B cell (primary cell): Measurements from ENCODE around the gene VILL. TPM values are rescaled to one million over a fixed set of nuclear protein-coding genes. Genes with fewer than 3 reads are reported as not detected.

Experiments
- ATAC-seq: fragments of 200-7000 bp; cut with Tn5 transposase; one replicate; pipeline ENCODE4 v1.10.0; 2021; ENCODE audit warnings: low read depth, mild to moderate bottlenecking, moderate number of reproducible peaks, moderate library complexity
- CTCF ChIA-PET: fragments of 350-600 bp; sonication (Branson Sonifier 250); formaldehyde crosslinking; loops from one replicate; lab custom pipeline; 2021; ENCODE audit warnings: antibody characterized with exemption, inconsistent platforms; lab: Charles Lee
- POLR2A ChIA-PET: fragments of 350-600 bp; sonication (Branson Sonifier 250); formaldehyde crosslinking; loops from one replicate; lab custom pipeline; 2021; ENCODE audit warnings: antibody characterized with exemption; lab: Charles Lee
- DNase-seq: peaks from one replicate; pipeline ENCODE4 v3.0.0; 2013
- H2AFZ ChIP-seq: 2 replicates; pipeline ENCODE4 v1.6.1; 2012; ENCODE audit warnings: mild to moderate bottlenecking, low read depth, low read length; ENCODE audit not compliant: insufficient read depth, poor library complexity, severe bottlenecking
- H3K27ac ChIP-seq, 2 donors: 1 replicate in 1 of 2; 2 replicates in 1 of 2; pipeline ENCODE4 v1.5.1; 2012 to 2013; ENCODE audit warnings: low read length in 2 of 2, mild to moderate bottlenecking in 2 of 2, moderate library complexity in 1 of 2
- H3K27me3 ChIP-seq, 4 experiments: fragments of 200-600 bp in 1 of 4; sonication (generic) in 1 of 4; replicated peaks in 1 of 4; 1 replicate in 2 of 4; 2 replicates in 2 of 4; pipeline versions ENCODE4 v1.6.1 to v1.7.0; 2013 to 2016; ENCODE audit warnings: low read length in 3 of 4, mild to moderate bottlenecking in 2 of 4, mixed read lengths in 1 of 4, moderate library complexity in 1 of 4; ENCODE audit not compliant: insufficient read depth in 4 of 4, control insufficient read depth in 3 of 4; ENCODE audit errors: control extremely low read depth in 1 of 4
- H3K36me3 ChIP-seq, 2 experiments: replicated peaks in 1 of 2; 1 replicate in 1 of 2; 2 replicates in 1 of 2; pipeline versions ENCODE4 v1.6.1 to v1.7.1; 2013; ENCODE audit warnings: low read length in 1 of 2; ENCODE audit not compliant: insufficient read depth in 2 of 2, control insufficient read depth in 1 of 2; ENCODE audit errors: control extremely low read depth in 1 of 2, extremely low read depth in 1 of 2
- H3K4me1 ChIP-seq, 2 donors: fragments of 200-600 bp in 1 of 2; sonication (generic) in 1 of 2; 1 replicate in 1 of 2; 2 replicates in 1 of 2; pipeline versions ENCODE4 v1.5.1 to v1.6.1; 2013 to 2017; ENCODE audit warnings: low read length in 2 of 2; ENCODE audit not compliant: control insufficient read depth in 2 of 2, insufficient read depth in 2 of 2
- H3K4me2 ChIP-seq: replicated peaks from 2 replicates; pipeline ENCODE3; 2012; ENCODE audit warnings: mild to moderate bottlenecking, low read depth, low read length; ENCODE audit not compliant: poor library complexity, severe bottlenecking
- H3K4me3 ChIP-seq, 5 experiments: fragments of 200-600 bp in 1 of 5; sonication (generic) in 1 of 5; 1 replicate in 3 of 5; 2 replicates in 2 of 5; pipeline versions ENCODE4 v1.5.1 to v1.7.0; 2011 to 2016; ENCODE audit warnings: low read length in 4 of 5, mild to moderate bottlenecking in 4 of 5, low read depth in 2 of 5, control low read depth in 1 of 5, moderate library complexity in 1 of 5; ENCODE audit not compliant: insufficient read depth in 1 of 5; ENCODE audit errors: control extremely low read depth in 1 of 5, extremely low read depth in 1 of 5
- H3K79me2 ChIP-seq: fragments of 200-600 bp; sonication (generic); one replicate; pipeline ENCODE4 v1.6.0; 2016; ENCODE audit warnings: low read length; ENCODE audit not compliant: control insufficient read depth, insufficient read depth
- H3K9ac ChIP-seq: fragments of 200-600 bp; sonication (generic); 2 replicates; pipeline ENCODE4 v1.6.1; 2017; ENCODE audit warnings: mild to moderate bottlenecking, low read length, moderate library complexity
- H3K9me3 ChIP-seq, 3 donors: one replicate each; pipeline versions ENCODE4 v1.6.1 to v1.7.1; 2013; ENCODE audit warnings: low read length in 2 of 3; ENCODE audit not compliant: control insufficient read depth in 2 of 3, insufficient read depth in 1 of 3; ENCODE audit errors: control extremely low read depth in 1 of 3
- H4K20me1 ChIP-seq: 2 replicates; pipeline ENCODE4 v1.6.0; 2012; ENCODE audit warnings: mild to moderate bottlenecking, low read length; ENCODE audit not compliant: insufficient read depth, control insufficient read depth, poor library complexity, severe bottlenecking
- H3K27ac Mint-ChIP-seq: one replicate; pipeline ENCODE4 v1.8.0; 2021; ENCODE audit warnings: mixed read lengths
- H3K27me3 Mint-ChIP-seq: one replicate; pipeline ENCODE4 v1.8.0; 2021; ENCODE audit warnings: mixed read lengths
- H3K4me1 Mint-ChIP-seq: one replicate; pipeline ENCODE4 v1.8.0; 2021; ENCODE audit warnings: mixed read lengths
- H3K4me3 Mint-ChIP-seq: one replicate; pipeline ENCODE4 v1.8.0; 2021; ENCODE audit warnings: mixed read lengths
- H3K9me3 Mint-ChIP-seq: one replicate; pipeline ENCODE4 v1.8.0; 2022; ENCODE audit warnings: mixed read lengths; ENCODE audit not compliant: insufficient read depth
- EZH2 ChIP-seq: IDR thresholded peaks from 2 replicates; pipeline ENCODE4 v1.6.1; 2012; ENCODE audit warnings: borderline replicate concordance, low read depth, mild to moderate bottlenecking, moderate library complexity, low read length; ENCODE audit not compliant: insufficient read depth, poor library complexity, severe bottlenecking
- WGBS: methylation state at CpG from one replicate; pipeline ENCODE4 v1.1.5; 2013; ENCODE audit warnings: missing lambda C conversion rate; ENCODE audit not compliant: insufficient coverage; 5-methylcytosine and 5-hydroxymethylcytosine counted together
- intact Hi-C: fragments of 100-400 bp; cut with micrococcal nuclease; formaldehyde crosslinking; loops from one replicate; pipeline ENCODE4 v1.10.0; 2022
- polyA plus RNA-seq: library from polyadenylated mRNA; depleted of rRNA; stranded (reverse); fragments of >200 nt; gene quantifications from 2 replicates; pipeline ENCODE4 v1.2.3, GENCODE V29; 2012
- total RNA-seq, 2 donors: library from RNA; stranded (reverse); fragments of 120-200 nt in 1 of 2; gene quantifications; 1 replicate in 1 of 2; 2 replicates in 1 of 2; pipeline versions ENCODE4 v1.2.3 to v1.2.4, GENCODE V29; 2013 to 2022
- TF ChIP-seq, protein P1 (sequence below): fragments of 200-600 bp; IDR thresholded peaks from one replicate; pipeline ENCODE4 v1.8.0; 2022; ENCODE audit warnings: antibody characterized with exemption, mild to moderate bottlenecking

The VILL gene
- total and polyA plus RNA-seq, 2 donors (not counting 1 experiment from before 2014, with no cell fraction given), result 35.2 to 46.4 TPM

GRCh38 chr3:38000242-38000916, 9.8 kb downstream of the VILL start:
- Histone ChIP-seq H3K4me3 (no peak overlapping the region), H3K9ac (no peak overlapping the region), H3K9me3 (peaks cover 0 to 9% (median 0%) of the 10 kb centered on the region in 3 donors), H4K20me1 (no peaks in the 10 kb centered on the region), H2AFZ (no peak overlapping the region), H3K4me1 (peaks cover 13 to 25% of the 10 kb centered on the region in 2 donors), H3K36me3 (peaks cover 0 to 30% of the 10 kb centered on the region in 2 experiments), H3K27ac (no peak overlapping the region), H3K4me2 (no peak overlapping the region), H3K79me2 (peaks cover 11% of the 10 kb centered on the region), H3K27me3 (no peaks in the 10 kb centered on the region)
- CTCF ChIA-PET, result interaction anchor here (1.2 to 4.0 kb wide), 2 partner anchors 7 to 26 kb away, joined by 4 to 46 read pairs; no protein-coding TSS in a partner anchor
- H3K27me3 Mint-ChIP-seq, result no peaks in the 10 kb centered on the region
- DNase-seq (no peak), ATAC-seq (no peak)
- H3K27ac Mint-ChIP-seq, result no peak overlapping the region
- WGBS, result 100% methylated on average over 6 of the region's 6 CpGs
- H3K4me1 Mint-ChIP-seq, result peaks cover 41% of the 10 kb centered on the region
- POLR2A ChIA-PET, result no interaction called here
- H3K4me3 Mint-ChIP-seq, result no peak overlapping the region
- H3K9me3 Mint-ChIP-seq, result no peaks in the 10 kb centered on the region
- no peak for TF ChIP-seq EZH2
- TF ChIP-seq, protein P1, sequence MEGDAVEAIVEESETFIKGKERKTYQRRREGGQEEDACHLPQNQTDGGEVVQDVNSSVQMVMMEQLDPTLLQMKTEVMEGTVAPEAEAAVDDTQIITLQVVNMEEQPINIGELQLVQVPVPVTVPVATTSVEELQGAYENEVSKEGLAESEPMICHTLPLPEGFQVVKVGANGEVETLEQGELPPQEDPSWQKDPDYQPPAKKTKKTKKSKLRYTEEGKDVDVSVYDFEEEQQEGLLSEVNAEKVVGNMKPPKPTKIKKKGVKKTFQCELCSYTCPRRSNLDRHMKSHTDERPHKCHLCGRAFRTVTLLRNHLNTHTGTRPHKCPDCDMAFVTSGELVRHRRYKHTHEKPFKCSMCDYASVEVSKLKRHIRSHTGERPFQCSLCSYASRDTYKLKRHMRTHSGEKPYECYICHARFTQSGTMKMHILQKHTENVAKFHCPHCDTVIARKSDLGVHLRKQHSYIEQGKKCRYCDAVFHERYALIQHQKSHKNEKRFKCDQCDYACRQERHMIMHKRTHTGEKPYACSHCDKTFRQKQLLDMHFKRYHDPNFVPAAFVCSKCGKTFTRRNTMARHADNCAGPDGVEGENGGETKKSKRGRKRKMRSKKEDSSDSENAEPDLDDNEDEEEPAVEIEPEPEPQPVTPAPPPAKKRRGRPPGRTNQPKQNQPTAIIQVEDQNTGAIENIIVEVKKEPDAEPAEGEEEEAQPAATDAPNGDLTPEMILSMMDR, result no peak
- intact Hi-C loops, result no loop called here

DNA sequence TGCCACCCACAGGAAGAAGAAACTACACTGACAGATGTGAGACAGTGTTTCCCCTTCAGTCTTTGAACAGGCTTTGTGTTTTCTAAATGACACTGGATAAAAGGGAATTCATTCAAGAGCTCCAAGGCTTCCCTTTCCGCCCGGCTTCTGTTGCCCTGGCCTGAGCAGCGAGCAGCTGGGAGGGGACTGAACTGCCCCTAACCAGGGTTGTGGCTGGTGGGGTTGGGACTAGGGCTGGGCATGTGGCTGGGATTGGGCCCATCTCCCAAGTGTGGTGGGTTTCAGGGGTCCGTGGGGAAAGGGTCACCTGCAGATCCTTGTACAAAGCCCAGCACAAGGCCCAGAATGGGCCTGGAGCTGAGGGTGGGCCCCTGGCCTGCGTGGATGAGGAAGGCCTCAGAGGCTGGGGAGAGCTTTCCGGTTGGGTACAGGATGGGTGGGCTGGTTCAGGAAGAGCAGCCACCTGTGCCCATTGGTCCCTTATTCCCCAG, 10.4 kb downstream of the VILL start:
- Mint-ChIP-seq H3K27ac (no peak overlapping the region), H3K9me3 (no peaks in the 10 kb centered on the region), H3K4me3 (no peak overlapping the region), H3K27me3 (no peaks in the 10 kb centered on the region), H3K4me1 (peaks cover 36% of the 10 kb centered on the region)
- H3K79me2 ChIP-seq, result peaks cover 7% of the 10 kb centered on the region
- peaks cover 0 to 9% (median 0%) of the 10 kb centered on the region in 3 donors for H3K9me3 ChIP-seq
- ATAC-seq (no peak), DNase-seq (no peak)
- H2AFZ ChIP-seq, result no peak overlapping the region
- H3K36me3 ChIP-seq, result peaks cover 0 to 31% of the 10 kb centered on the region in 2 experiments
- H3K4me2 ChIP-seq, result no peak overlapping the region
- H4K20me1 ChIP-seq, result no peaks in the 10 kb centered on the region
- intact Hi-C loops, result no loop called here
- POLR2A ChIA-PET, result interaction anchor here (0.6 kb wide), 1 partner anchor 496 kb away, joined by 12 read pairs; no protein-coding TSS in a partner anchor
- peaks cover 11 to 24% of the 10 kb centered on the region in 2 donors for H3K4me1 ChIP-seq
- CTCF ChIA-PET, result interaction anchor here (0.6 to 4.0 kb wide), 7 partner anchors 8 to 39 kb away, joined by 3 to 46 read pairs (median 5); no protein-coding TSS in a partner anchor
- TF ChIP-seq EZH2, result no peak
- TF ChIP-seq, protein P1, result no peak
- H3K27me3 ChIP-seq, result no peaks in the 10 kb centered on the region
- 97% methylated on average over 5 of the region's 6 CpGs for WGBS
- no peak overlapping the region for H3K27ac ChIP-seq
- no peak overlapping the region for H3K9ac ChIP-seq
- H3K4me3 ChIP-seq, result no peak overlapping the region
